Keratinocyte (primary cell): ENCODE results near the gene STARD3. TPM values are rescaled to one million over a fixed set of nuclear protein-coding genes. Genes with fewer than 3 reads are reported as not detected.

Experiments
- DNase-seq: peaks from one replicate; pipeline ENCODE4 v3.0.0-alpha.2; 2011; ENCODE audit warnings: low read depth, missing footprints, low spot score
- FAIRE-seq: peaks from 2 replicates; lab custom pipeline; 2011; peaks lifted over from hg19 to GRCh38; lab: Jason Lieb, UNC
- H2AFZ ChIP-seq: 2 replicates; pipeline ENCODE4 v1.6.0; 2012; ENCODE audit warnings: low read length, control low read depth, inconsistent platforms; ENCODE audit not compliant: control insufficient read depth
- H3K27ac ChIP-seq: 2 replicates; pipeline ENCODE4 v1.5.1; 2011; ENCODE audit warnings: low read length; ENCODE audit not compliant: control insufficient read depth, insufficient read depth
- H3K27me3 ChIP-seq: 3 replicates; pipeline ENCODE4 v1.6.0; 2011; ENCODE audit warnings: low read length; ENCODE audit not compliant: control insufficient read depth, insufficient read depth; ENCODE audit errors: extremely low read depth
- H3K36me3 ChIP-seq, 2 experiments: 2 replicates in 1 of 2; 3 replicates in 1 of 2; pipeline ENCODE4 v1.5.1; 2011; ENCODE audit warnings: low read length in 2 of 2, mild to moderate bottlenecking in 1 of 2; ENCODE audit not compliant: control insufficient read depth in 2 of 2, insufficient read depth in 2 of 2; ENCODE audit errors: extremely low read depth in 1 of 2
- H3K4me1 ChIP-seq: 3 replicates; pipeline ENCODE4 v1.5.1; 2011; ENCODE audit warnings: low read length; ENCODE audit not compliant: control insufficient read depth, insufficient read depth; ENCODE audit errors: extremely low read depth
- H3K4me2 ChIP-seq: 3 replicates; pipeline ENCODE4 v1.6.0; 2011; ENCODE audit warnings: low read depth, low read length; ENCODE audit not compliant: control insufficient read depth, insufficient read depth; ENCODE audit errors: extremely low read depth
- H3K4me3 ChIP-seq, 3 experiments: fragments of 200-600 bp in 1 of 3; sonication (generic) in 1 of 3; 2 replicates in 2 of 3; 3 replicates in 1 of 3; pipeline ENCODE4 v1.5.1; 2011 to 2016; ENCODE audit warnings: low read length in 3 of 3, mild to moderate bottlenecking in 3 of 3, control low read depth in 2 of 3, inconsistent platforms in 1 of 3, low read depth in 1 of 3, mixed read lengths in 1 of 3, mixed run types in 1 of 3, moderate library complexity in 1 of 3; ENCODE audit not compliant: control insufficient read depth in 2 of 3, insufficient read depth in 2 of 3; ENCODE audit errors: extremely low read depth in 1 of 3
- H3K79me2 ChIP-seq: 2 replicates; pipeline ENCODE4 v1.6.0; 2012; ENCODE audit warnings: low read length; ENCODE audit not compliant: control insufficient read depth, insufficient read depth
- H3K9ac ChIP-seq: 3 replicates; pipeline ENCODE4 v1.6.0; 2011; ENCODE audit warnings: low read length; ENCODE audit not compliant: control insufficient read depth, insufficient read depth; ENCODE audit errors: extremely low read depth
- H3K9me1 ChIP-seq: 3 replicates; pipeline ENCODE4 v1.6.0; 2011; ENCODE audit warnings: low read length; ENCODE audit not compliant: control insufficient read depth, insufficient read depth; ENCODE audit errors: extremely low read depth
- H3K9me3 ChIP-seq: 2 replicates; pipeline ENCODE4 v1.5.1; 2012; ENCODE audit warnings: low read depth, low read length; ENCODE audit not compliant: control insufficient read depth
- H4K20me1 ChIP-seq: 3 replicates; pipeline ENCODE4 v1.6.0; 2011; ENCODE audit warnings: low read length; ENCODE audit not compliant: control insufficient read depth, insufficient read depth; ENCODE audit errors: extremely low read depth
- EZH2 ChIP-seq: IDR thresholded peaks from one replicate; pipeline ENCODE4 v1.6.1; 2012; ENCODE audit warnings: inconsistent platforms, mild to moderate bottlenecking, low read length, moderate library complexity
- dilution Hi-C: fragments of 300-500 bp; cut with MboI; formaldehyde crosslinking; loops from one replicate; pipeline ENCODE4 v1.7.0; 2020; ENCODE audit warnings: low sequenced_read_pairs; ENCODE audit not compliant: extremely low pct_ligation_motif_present
- polyA plus RNA-seq, 5 experiments: library from polyadenylated mRNA; depleted of rRNA in 3 of 5; stranded (reverse) in 3 of 5; stranded (forward) in 1 of 5; unstranded in 1 of 5; fragments of >200 nt; gene quantifications; 1 replicate in 1 of 5; 2 replicates in 3 of 5; 3 replicates in 1 of 5; pipeline versions ENCODE4 v1.2.1 to v1.2.3, GENCODE V29; 2011 to 2012; ENCODE audit warnings: missing spikeins in 2 of 5, low read depth in 1 of 5, low replicate concordance in 1 of 5
- TF ChIP-seq, protein P1 (sequence below), 3 experiments: IDR thresholded peaks in 1 of 3; conservative IDR thresholded peaks in 1 of 3; optimal IDR thresholded peaks in 1 of 3; 2 replicates in 2 of 3; 3 replicates in 1 of 3; pipeline versions ENCODE3 to v1.5.1; 2011; ENCODE audit warnings: low read length in 3 of 3, mild to moderate bottlenecking in 3 of 3, moderate library complexity in 2 of 3, control low read depth in 1 of 3, inconsistent platforms in 1 of 3; ENCODE audit not compliant: insufficient read depth in 2 of 3; ENCODE audit errors: extremely low read depth in 1 of 3

STARD3 gene
- polyA plus RNA-seq, 1 donor (not counting 4 experiments of a cell fraction or from before 2014, with no cell fraction given): 29.0 TPM

DNA sequence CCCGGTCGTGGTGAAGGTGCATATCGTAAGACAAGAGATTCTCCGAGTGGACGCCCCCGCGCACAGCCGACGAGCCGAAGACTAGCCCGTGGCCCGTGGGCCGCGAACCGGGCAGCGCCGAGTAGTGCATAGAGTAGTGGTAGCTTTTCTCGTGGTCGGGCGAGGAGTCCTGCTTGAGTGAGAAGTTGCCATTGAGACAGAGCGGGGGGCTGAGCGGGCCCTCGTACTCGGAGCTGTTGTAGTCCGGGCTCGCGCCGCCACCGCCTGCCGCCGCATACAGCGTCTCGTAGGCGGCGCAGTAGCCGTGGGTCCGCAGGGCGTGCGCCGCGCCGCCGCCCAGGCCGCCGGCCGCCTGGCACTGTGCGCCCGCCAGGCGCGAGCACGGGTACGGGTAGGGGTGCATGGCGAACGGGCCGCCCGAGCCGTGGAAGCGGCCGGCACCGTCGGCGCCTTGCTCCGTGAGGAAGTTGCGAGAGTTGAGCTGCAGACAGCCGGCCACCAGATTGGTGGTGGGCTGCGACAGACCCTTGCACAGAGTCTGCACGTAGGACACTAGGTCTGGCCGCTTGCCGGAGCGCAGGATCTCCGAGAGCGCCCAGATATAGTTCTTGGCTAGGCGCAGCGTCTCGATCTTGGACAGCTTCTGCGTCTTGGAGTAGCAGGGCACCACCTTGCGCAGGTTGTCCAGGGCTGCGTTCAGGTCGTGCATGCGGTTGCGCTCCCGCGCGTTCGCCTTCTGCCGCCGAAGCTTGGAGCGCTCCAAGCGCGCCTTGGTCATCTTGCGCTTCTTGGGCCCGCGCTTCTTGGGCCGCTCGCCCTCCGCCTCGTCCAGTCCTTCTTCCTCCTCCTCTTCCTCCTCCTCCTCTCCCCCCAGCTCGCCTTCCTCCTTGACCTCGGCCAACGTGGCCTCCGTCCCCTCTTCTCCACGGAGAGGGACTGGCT is 31.2 kb upstream of the STARD3 start:
- Histone ChIP-seq H2AFZ (no peak overlapping the region), H3K4me2 (peak overlapping the region; percentile 62), H3K79me2 (no peaks in the 10 kb centered on the region), H3K36me3 (no peaks in the 10 kb centered on the region), H3K4me3 (peak overlapping the region; percentile 27 to 65 (median 32)), H3K27ac (no peak overlapping the region), H4K20me1 (peaks cover 2% of the 10 kb centered on the region), H3K4me1 (peaks cover 30% of the 10 kb centered on the region), H3K27me3 (peaks cover 83% of the 10 kb centered on the region), H3K9me1 (no peaks in the 10 kb centered on the region), H3K9me3 (no peaks in the 10 kb centered on the region), H3K9ac (no peak overlapping the region)
- TF ChIP-seq, protein P1, sequence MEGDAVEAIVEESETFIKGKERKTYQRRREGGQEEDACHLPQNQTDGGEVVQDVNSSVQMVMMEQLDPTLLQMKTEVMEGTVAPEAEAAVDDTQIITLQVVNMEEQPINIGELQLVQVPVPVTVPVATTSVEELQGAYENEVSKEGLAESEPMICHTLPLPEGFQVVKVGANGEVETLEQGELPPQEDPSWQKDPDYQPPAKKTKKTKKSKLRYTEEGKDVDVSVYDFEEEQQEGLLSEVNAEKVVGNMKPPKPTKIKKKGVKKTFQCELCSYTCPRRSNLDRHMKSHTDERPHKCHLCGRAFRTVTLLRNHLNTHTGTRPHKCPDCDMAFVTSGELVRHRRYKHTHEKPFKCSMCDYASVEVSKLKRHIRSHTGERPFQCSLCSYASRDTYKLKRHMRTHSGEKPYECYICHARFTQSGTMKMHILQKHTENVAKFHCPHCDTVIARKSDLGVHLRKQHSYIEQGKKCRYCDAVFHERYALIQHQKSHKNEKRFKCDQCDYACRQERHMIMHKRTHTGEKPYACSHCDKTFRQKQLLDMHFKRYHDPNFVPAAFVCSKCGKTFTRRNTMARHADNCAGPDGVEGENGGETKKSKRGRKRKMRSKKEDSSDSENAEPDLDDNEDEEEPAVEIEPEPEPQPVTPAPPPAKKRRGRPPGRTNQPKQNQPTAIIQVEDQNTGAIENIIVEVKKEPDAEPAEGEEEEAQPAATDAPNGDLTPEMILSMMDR (optimal IDR thresholded peaks at IDR 0.05 in 1 of 3, IDR thresholded peaks at IDR 0.05 in 1 of 3, conservative IDR thresholded peaks at IDR 0.05 in 1 of 3; ENCODE audit: extremely low read depth in 1 of 3, insufficient read depth in 2 of 3, low read length in 3 of 3): peak in 1 of 3 experiments; percentile 16
- TF ChIP-seq EZH2: peak; percentile 96
- no peak for FAIRE-seq
- dilution Hi-C loops: no loop called here
- no peak for DNase-seq

- H3K27ac ChIP-seq: no peak overlapping the region
- peak overlapping the region in 2 of 3 experiments; percentile 18 to 22 for H3K4me3 ChIP-seq
- H3K36me3 ChIP-seq: no peaks in the 10 kb centered on the region
- H3K4me2 ChIP-seq: peak overlapping the region; percentile 62
- DNase-seq (no peak), FAIRE-seq (no peak)
- dilution Hi-C loops: no loop called here
- peaks cover 2% of the 10 kb centered on the region for H4K20me1 ChIP-seq
- TF ChIP-seq, protein P1 (optimal IDR thresholded peaks at IDR 0.05 in 1 of 3, IDR thresholded peaks at IDR 0.05 in 1 of 3, conservative IDR thresholded peaks at IDR 0.05 in 1 of 3; ENCODE audit: extremely low read depth in 1 of 3, insufficient read depth in 2 of 3, low read length in 3 of 3): no peak
- peak; percentile 37 for TF ChIP-seq EZH2
- no peaks in the 10 kb centered on the region for H3K9me1 ChIP-seq
- no peak overlapping the region for H3K9ac ChIP-seq
- H3K4me1 ChIP-seq: peaks cover 30% of the 10 kb centered on the region
- no peaks in the 10 kb centered on the region for H3K79me2 ChIP-seq
- no peaks in the 10 kb centered on the region for H3K9me3 ChIP-seq
- peaks cover 82% of the 10 kb centered on the region for H3K27me3 ChIP-seq
- H2AFZ ChIP-seq: no peak overlapping the region
Observed at GRCh38 chr17:39606434-39607056, 30.4 kb upstream of the STARD3 start.
